Endothelial cell of umbilical vein (primary cell): ENCODE data around the gene KLF4. TPM values are rescaled to one million over a fixed set of nuclear protein-coding genes. Genes with fewer than 3 reads are reported as not detected.

Experiments used
- BruUV-seq: library from RNA; stranded (reverse); fragments of 400-500 nt; replicated peaks from 2 replicates; lab custom pipeline; 2021; lab: Mats Ljungman, UMichigan
- CTCF ChIA-PET: fragments of 300-600, 350-600 bp; sonication (Branson Sonifier 250); formaldehyde crosslinking; loops from one replicate; lab custom pipeline; 2021; ENCODE audit warnings: antibody characterized with exemption, inconsistent platforms; lab: Charles Lee
- POLR2A ChIA-PET: fragments of 300-600, 350-600 bp; sonication (Branson Sonifier 250); formaldehyde crosslinking; loops from one replicate; lab custom pipeline; 2021; ENCODE audit warnings: antibody characterized with exemption, inconsistent platforms; lab: Charles Lee
- DNase-seq: peaks from one replicate; pipeline ENCODE4 v3.0.0-alpha.2; 2011; ENCODE audit warnings: low read depth, low spot score
- FAIRE-seq: peaks from 2 replicates; lab custom pipeline; 2011; peaks lifted over from hg19 to GRCh38; lab: Jason Lieb, UNC
- H2AFZ ChIP-seq: 2 replicates; pipeline ENCODE4 v1.6.0; 2012; ENCODE audit warnings: low read depth, low read length, control low read depth, inconsistent platforms
- H3K27ac ChIP-seq: 2 replicates; pipeline ENCODE4 v1.5.1; 2011; ENCODE audit warnings: low read depth, mild to moderate bottlenecking, control low read depth, low read length, moderate library complexity; ENCODE audit not compliant: insufficient read depth
- H3K27me3 ChIP-seq, 2 experiments: 2 replicates each; pipeline versions ENCODE4 v1.6.0 to v1.6.1; 2011; ENCODE audit warnings: low read length in 2 of 2, mixed read lengths in 1 of 2; ENCODE audit not compliant: control insufficient read depth in 2 of 2, insufficient read depth in 2 of 2
- H3K36me3 ChIP-seq, 2 experiments: 2 replicates in 1 of 2; 3 replicates in 1 of 2; pipeline ENCODE4 v1.5.1; 2011; ENCODE audit warnings: low read length in 2 of 2, mild to moderate bottlenecking in 1 of 2, moderate library complexity in 1 of 2; ENCODE audit not compliant: control insufficient read depth in 2 of 2, insufficient read depth in 2 of 2; ENCODE audit errors: extremely low read depth in 1 of 2
- H3K4me1 ChIP-seq: 3 replicates; pipeline ENCODE4 v1.5.1; 2011; ENCODE audit warnings: mild to moderate bottlenecking, low read length; ENCODE audit not compliant: control insufficient read depth, insufficient read depth; ENCODE audit errors: extremely low read depth
- H3K4me2 ChIP-seq: 2 replicates; pipeline ENCODE4 v1.6.1; 2011; ENCODE audit warnings: low read length, control low read depth, mixed read lengths; ENCODE audit not compliant: insufficient read depth
- H3K4me3 ChIP-seq, 3 experiments: fragments of 200-600 bp in 1 of 3; sonication (generic), shearing (Covaris generic) in 1 of 3; replicated peaks in 1 of 3; 2 replicates each; pipeline ENCODE4 v1.5.1; 2011 to 2016; ENCODE audit warnings: control low read depth in 3 of 3, low read length in 3 of 3, mild to moderate bottlenecking in 2 of 3, inconsistent platforms in 1 of 3, low read depth in 1 of 3, moderate library complexity in 1 of 3; ENCODE audit not compliant: insufficient read depth in 1 of 3
- H3K79me2 ChIP-seq: 2 replicates; pipeline ENCODE4 v1.6.0; 2012; ENCODE audit warnings: low read length, inconsistent platforms; ENCODE audit not compliant: control insufficient read depth, insufficient read depth
- H3K9ac ChIP-seq: replicated peaks from 2 replicates; pipeline ENCODE3; 2011; ENCODE audit warnings: low read length, control low read depth; ENCODE audit not compliant: insufficient read depth; ENCODE audit errors: extremely low read depth
- H3K9me1 ChIP-seq: replicated peaks from 3 replicates; pipeline ENCODE4 v1.6.0; 2011; ENCODE audit warnings: mild to moderate bottlenecking, low read length; ENCODE audit not compliant: control insufficient read depth, insufficient read depth; ENCODE audit errors: extremely low read depth
- H3K9me3 ChIP-seq: replicated peaks from 2 replicates; pipeline ENCODE4 v1.5.1; 2012; ENCODE audit warnings: low read length, inconsistent platforms; ENCODE audit not compliant: control insufficient read depth, insufficient read depth
- H4K20me1 ChIP-seq: replicated peaks from 2 replicates; pipeline ENCODE3; 2011; ENCODE audit warnings: mild to moderate bottlenecking, low read length; ENCODE audit not compliant: control insufficient read depth, insufficient read depth; ENCODE audit errors: extremely low read depth
- CTCF ChIP-seq, 2 donors: IDR thresholded peaks; 1 replicate in 1 of 2; 2 replicates in 1 of 2; pipeline ENCODE4 v1.5.1; 2011; ENCODE audit warnings: low read length in 2 of 2, mild to moderate bottlenecking in 2 of 2, moderate library complexity in 2 of 2, control low read depth in 1 of 2, inconsistent platforms in 1 of 2, low read depth in 1 of 2; ENCODE audit not compliant: insufficient read depth in 1 of 2; ENCODE audit errors: extremely low read depth in 1 of 2
- EZH2 ChIP-seq: IDR thresholded peaks from 2 replicates; pipeline ENCODE4 v1.6.1; 2012; ENCODE audit warnings: borderline replicate concordance, low read depth, mild to moderate bottlenecking, moderate library complexity, low read length, inconsistent platforms; ENCODE audit not compliant: severe bottlenecking
- FOS ChIP-seq: IDR thresholded peaks from 2 replicates; pipeline ENCODE4 v1.6.1; 2011; ENCODE audit warnings: mild to moderate bottlenecking, low read length, moderate library complexity, borderline replicate concordance; ENCODE audit not compliant: insufficient read depth
- GATA2 ChIP-seq: IDR thresholded peaks from 2 replicates; pipeline ENCODE4 v1.7.0; 2011; ENCODE audit warnings: low read depth, mild to moderate bottlenecking, moderate library complexity, mixed read lengths, low read length; ENCODE audit not compliant: insufficient read length, insufficient read depth
- JUN ChIP-seq: IDR thresholded peaks from 2 replicates; pipeline ENCODE4 v1.6.1; 2011; ENCODE audit warnings: borderline replicate concordance, low read depth; ENCODE audit not compliant: insufficient read length, insufficient read depth
- MYC ChIP-seq: IDR thresholded peaks from one replicate; pipeline ENCODE4 v1.6.1; 2011; ENCODE audit warnings: mild to moderate bottlenecking, low read depth, low read length
- POLR2A ChIP-seq: IDR thresholded peaks from 2 replicates; pipeline ENCODE4 v1.6.1; 2012; ENCODE audit warnings: low read depth, mild to moderate bottlenecking, control low read depth, low read length
- POLR2AphosphoS5 ChIP-seq: IDR thresholded peaks from 2 replicates; pipeline ENCODE4 v1.6.1; 2012; ENCODE audit warnings: low read depth, mild to moderate bottlenecking, control low read depth, low read length, moderate library complexity; ENCODE audit not compliant: insufficient read depth
- dilution Hi-C: fragments of 300-500 bp; cut with MboI; formaldehyde crosslinking; loops from one replicate; pipeline ENCODE4 v1.15.0; 2019; ENCODE audit warnings: low sequenced_read_pairs; ENCODE audit not compliant: extremely low pct_ligation_motif_present
- intact Hi-C: fragments of 100-400 bp; cut with micrococcal nuclease; formaldehyde crosslinking; loops from one replicate; pipeline ENCODE4 v1.10.0; 2022
- polyA plus RNA-seq, 4 experiments: library from polyadenylated mRNA; depleted of rRNA in 3 of 4; stranded (reverse) in 3 of 4; unstranded in 1 of 4; fragments of >200 nt; gene quantifications; 2 replicates each; pipeline versions ENCODE4 v1.2.1 to v1.2.3, GENCODE V29; 2011 to 2012; ENCODE audit warnings: missing spikeins in 1 of 4
- total RNA-seq: library from RNA; stranded (reverse); gene quantifications from 2 replicates; pipeline ENCODE4 v1.2.3, GENCODE V29; 2021
- TF ChIP-seq, protein P1 (sequence below): IDR thresholded peaks from 2 replicates; pipeline ENCODE4 v1.6.1; 2011; ENCODE audit not compliant: insufficient read depth, insufficient read length

Gene KLF4
- total and polyA plus RNA-seq, 2 donors (not counting 3 experiments of a cell fraction or from before 2014, with no cell fraction given), result 1.5 to 2.4 TPM

DNA sequence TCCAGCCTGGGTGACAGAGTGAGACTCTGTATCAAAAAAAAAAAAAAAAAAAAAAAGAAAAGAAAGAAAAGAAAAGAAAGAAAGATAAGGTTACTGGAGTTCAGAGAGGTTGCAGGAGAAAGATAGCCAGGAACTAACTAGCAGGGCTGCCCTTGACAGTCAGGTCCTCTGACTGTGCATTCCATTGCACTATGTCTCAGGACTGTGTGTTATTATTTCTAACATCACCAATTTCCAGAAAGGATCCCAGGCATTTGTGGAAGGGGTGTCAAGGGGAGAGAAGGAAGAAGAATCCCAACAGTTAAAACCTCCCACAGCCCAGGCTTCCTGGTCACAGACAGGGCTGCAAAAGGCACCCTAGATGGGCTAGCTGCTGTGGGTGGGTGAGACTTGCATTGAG is 25.1 kb downstream of the KLF4 start:
- no TSS peak for BruUV-seq
- Histone ChIP-seq H3K4me2 (no peak overlapping the region), H3K9ac (no peak overlapping the region), H2AFZ (no peak overlapping the region), H3K4me3 (no peak overlapping the region), H4K20me1 (no peaks in the 10 kb centered on the region), H3K9me3 (no peaks in the 10 kb centered on the region), H3K27me3 (peaks cover 0 to 3% of the 10 kb centered on the region in 2 experiments), H3K9me1 (no peaks in the 10 kb centered on the region), H3K79me2 (no peaks in the 10 kb centered on the region), H3K27ac (no peak overlapping the region), H3K4me1 (peaks cover 3% of the 10 kb centered on the region), H3K36me3 (no peaks in the 10 kb centered on the region)
- ChIA-PET POLR2A (no interaction called here), CTCF (interaction anchor here (1.2 to 4.0 kb wide), 10 partner anchors 10 to 1350 kb away, joined by 3 to 106 read pairs (median 14); no protein-coding TSS in a partner anchor)
- TF ChIP-seq GATA2 (no peak), JUN (no peak), POLR2AphosphoS5 (no peak), MYC (no peak), CTCF (IDR thresholded peaks at IDR 0.05; ENCODE audit: extremely low read depth in 1 of 2, insufficient read depth in 1 of 2, low read depth in 1 of 2, low read length in 2 of 2) (no peak), FOS (no peak), EZH2 (no peak), POLR2A (no peak)
- TF ChIP-seq, protein P1, sequence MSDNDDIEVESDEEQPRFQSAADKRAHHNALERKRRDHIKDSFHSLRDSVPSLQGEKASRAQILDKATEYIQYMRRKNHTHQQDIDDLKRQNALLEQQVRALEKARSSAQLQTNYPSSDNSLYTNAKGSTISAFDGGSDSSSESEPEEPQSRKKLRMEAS, result no peak
- dilution Hi-C loops (no loop called here), intact Hi-C loops (no loop called here)
- DNase-seq (no peak), FAIRE-seq (no peak)
